Glutamatergic neuron (in vitro differentiated cells): ENCODE data around the gene MSMO1. TPM values are rescaled to one million over a fixed set of nuclear protein-coding genes. Genes with fewer than 3 reads are reported as not detected.

Experiments used
- DNase-seq: peaks from one replicate; pipeline ENCODE4 v3.0.0; 2022
- H3K27ac Mint-ChIP-seq: one replicate; pipeline ENCODE4 v1.8.0; 2020; ENCODE audit warnings: mild to moderate bottlenecking, mixed read lengths, inconsistent platforms; ENCODE audit not compliant: unreplicated experiment
- H3K27me3 Mint-ChIP-seq: one replicate; pipeline ENCODE4 v1.8.0; 2020; ENCODE audit warnings: mild to moderate bottlenecking, moderate library complexity, mixed read lengths, inconsistent platforms; ENCODE audit not compliant: unreplicated experiment
- H3K36me3 Mint-ChIP-seq: one replicate; pipeline ENCODE4 v1.8.0; 2020; ENCODE audit warnings: mild to moderate bottlenecking, mixed read lengths, inconsistent platforms; ENCODE audit not compliant: unreplicated experiment
- H3K4me1 Mint-ChIP-seq: one replicate; pipeline ENCODE4 v1.8.0; 2020; ENCODE audit warnings: mild to moderate bottlenecking, low read depth, mixed read lengths, inconsistent platforms; ENCODE audit not compliant: unreplicated experiment
- H3K4me3 Mint-ChIP-seq: one replicate; pipeline ENCODE4 v1.8.0; 2020; ENCODE audit warnings: mild to moderate bottlenecking, mixed read lengths, inconsistent platforms; ENCODE audit not compliant: unreplicated experiment
- H3K9me3 Mint-ChIP-seq: one replicate; pipeline ENCODE4 v1.8.0; 2020; ENCODE audit warnings: mild to moderate bottlenecking, moderate library complexity, mixed read lengths, inconsistent platforms; ENCODE audit not compliant: unreplicated experiment
- total RNA-seq: library from RNA; stranded (reverse); fragmentation: NEBNext Ultra II Directional; extraction: Animal tissue kit (Norgen Biotek cat#: 25700); gene quantifications from one replicate; pipeline ENCODE4 v1.2.1, GENCODE V29; 2021; ENCODE audit not compliant: unreplicated experiment
- TF ChIP-seq, protein P1 (sequence below): fragments of 200-600 bp; sonication (generic); IDR thresholded peaks from one replicate; pipeline ENCODE4 v1.5.0; 2021; ENCODE audit not compliant: partially characterized antibody, unreplicated experiment

The MSMO1 gene
- total RNA-seq, 1 donor from 2014 or later = 180 TPM

DNA sequence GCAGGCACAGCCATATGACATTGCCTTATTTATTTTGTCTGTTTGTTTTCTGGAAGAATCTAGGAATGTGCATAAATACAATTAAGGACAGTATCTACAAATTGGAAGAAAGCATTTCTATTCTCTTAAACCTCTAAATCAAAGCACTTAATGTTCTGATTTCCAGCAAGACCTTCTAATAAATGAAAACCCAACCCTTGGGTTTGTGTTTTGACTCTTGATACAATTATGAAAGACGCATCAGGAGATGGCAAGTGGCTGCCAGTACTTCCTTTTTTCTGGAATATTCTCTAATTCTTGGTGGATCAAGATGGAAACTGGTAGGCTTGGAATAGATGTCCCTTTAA lies 50.9 kb downstream of the MSMO1 start:
- Mint-ChIP-seq H3K27me3 (peaks cover 7% of the 10 kb centered on the region), H3K36me3 (peaks cover 9% of the 10 kb centered on the region), H3K4me3 (peak overlapping the region; percentile 89), H3K9me3 (peaks cover 16% of the 10 kb centered on the region), H3K4me1 (peaks cover 31% of the 10 kb centered on the region), H3K27ac (peak overlapping the region; percentile 95)
- TF ChIP-seq, protein P1, sequence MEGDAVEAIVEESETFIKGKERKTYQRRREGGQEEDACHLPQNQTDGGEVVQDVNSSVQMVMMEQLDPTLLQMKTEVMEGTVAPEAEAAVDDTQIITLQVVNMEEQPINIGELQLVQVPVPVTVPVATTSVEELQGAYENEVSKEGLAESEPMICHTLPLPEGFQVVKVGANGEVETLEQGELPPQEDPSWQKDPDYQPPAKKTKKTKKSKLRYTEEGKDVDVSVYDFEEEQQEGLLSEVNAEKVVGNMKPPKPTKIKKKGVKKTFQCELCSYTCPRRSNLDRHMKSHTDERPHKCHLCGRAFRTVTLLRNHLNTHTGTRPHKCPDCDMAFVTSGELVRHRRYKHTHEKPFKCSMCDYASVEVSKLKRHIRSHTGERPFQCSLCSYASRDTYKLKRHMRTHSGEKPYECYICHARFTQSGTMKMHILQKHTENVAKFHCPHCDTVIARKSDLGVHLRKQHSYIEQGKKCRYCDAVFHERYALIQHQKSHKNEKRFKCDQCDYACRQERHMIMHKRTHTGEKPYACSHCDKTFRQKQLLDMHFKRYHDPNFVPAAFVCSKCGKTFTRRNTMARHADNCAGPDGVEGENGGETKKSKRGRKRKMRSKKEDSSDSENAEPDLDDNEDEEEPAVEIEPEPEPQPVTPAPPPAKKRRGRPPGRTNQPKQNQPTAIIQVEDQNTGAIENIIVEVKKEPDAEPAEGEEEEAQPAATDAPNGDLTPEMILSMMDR = no peak
- DNase-seq = no peak

DNA sequence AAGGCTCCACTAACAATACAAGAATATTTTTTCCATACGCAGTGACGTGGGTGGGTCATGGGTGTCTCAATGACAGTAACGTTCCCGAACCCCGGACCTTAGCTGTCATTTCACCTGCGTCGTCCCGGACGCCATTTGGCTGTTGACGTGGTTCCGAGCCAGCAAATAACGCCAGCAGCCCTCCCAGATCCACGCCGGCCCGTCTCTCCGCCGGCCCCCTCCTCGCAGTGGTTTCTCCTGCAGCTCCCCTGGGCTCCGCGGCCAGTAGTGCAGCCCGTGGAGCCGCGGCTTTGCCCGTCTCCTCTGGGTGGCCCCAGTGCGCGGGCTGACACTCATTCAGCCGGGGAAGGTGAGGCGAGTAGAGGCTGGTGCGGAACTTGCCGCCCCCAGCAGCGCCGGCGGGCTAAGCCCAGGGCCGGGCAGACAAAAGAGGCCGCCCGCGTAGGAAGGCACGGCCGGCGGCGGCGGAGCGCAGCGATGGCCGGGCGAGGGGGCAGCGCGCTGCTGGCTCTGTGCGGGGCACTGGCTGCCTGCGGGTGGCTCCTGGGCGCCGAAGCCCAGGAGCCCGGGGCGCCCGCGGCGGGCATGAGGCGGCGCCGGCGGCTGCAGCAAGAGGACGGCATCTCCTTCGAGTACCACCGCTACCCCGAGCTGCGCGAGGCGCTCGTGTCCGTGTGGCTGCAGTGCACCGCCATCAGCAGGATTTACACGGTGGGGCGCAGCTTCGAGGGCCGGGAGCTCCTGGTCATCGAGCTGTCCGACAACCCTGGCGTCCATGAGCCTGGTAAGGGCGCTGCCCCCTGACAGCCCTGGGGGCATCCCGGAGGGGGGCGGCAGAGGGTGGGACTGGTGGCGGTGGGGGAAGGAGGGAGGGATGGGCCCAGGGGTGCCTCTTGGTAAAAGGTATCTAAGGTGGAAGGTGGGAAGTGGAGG lies 51.5 kb downstream of the MSMO1 start, which contains the start of gene CPE:
CPE (plus strand) TSS at position 264 of the 933 bp plus-strand sequence; CDS start at position 478, 214 bp downstream.
- peaks cover 7% of the 10 kb centered on the region for H3K27me3 Mint-ChIP-seq
- peaks cover 20% of the 10 kb centered on the region for H3K9me3 Mint-ChIP-seq

DNA sequence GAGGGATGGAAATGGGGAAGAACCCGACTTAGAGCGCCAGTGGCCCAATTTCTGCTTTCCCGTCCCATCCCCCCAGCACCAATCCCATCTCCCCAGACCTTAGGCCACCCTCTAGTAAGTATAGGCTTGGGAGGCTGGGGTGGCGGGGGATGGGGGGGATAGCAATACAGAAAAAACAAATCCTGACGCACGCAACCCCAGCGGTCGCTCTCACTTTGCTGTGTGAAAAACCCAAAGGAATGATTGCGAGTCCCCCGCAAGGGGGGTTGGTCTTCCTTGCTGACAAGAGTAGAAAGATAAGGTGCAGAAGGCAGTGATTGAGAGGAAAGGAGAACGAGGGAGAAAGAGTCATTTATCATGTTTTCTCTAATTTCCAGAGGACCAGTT lies 52.2 kb downstream of the MSMO1 start:
- Mint-ChIP-seq H3K36me3 (peaks cover 1% of the 10 kb centered on the region), H3K9me3 (peaks cover 20% of the 10 kb centered on the region), H3K27me3 (peaks cover 7% of the 10 kb centered on the region), H3K27ac (peak overlapping the region; percentile 82), H3K4me1 (peaks cover 42% of the 10 kb centered on the region), H3K4me3 (peak overlapping the region; percentile 94)
- TF ChIP-seq, protein P1 = no peak
- DNase-seq = peak; percentile 62

More for the DNA sequence above, 51.5 kb downstream of the MSMO1 start, which contains the start of gene CPE:
- H3K36me3 Mint-ChIP-seq = peaks cover 8% of the 10 kb centered on the region
- peak within 1 kb of the TSS; percentile 95 for H3K27ac Mint-ChIP-seq
- H3K4me3 Mint-ChIP-seq = peak within 1 kb of the TSS; percentile 94
- DNase-seq = peak; percentile 88
- peaks cover 36% of the 10 kb centered on the region for H3K4me1 Mint-ChIP-seq
- TF ChIP-seq, protein P1 = peak; percentile 35

DNA sequence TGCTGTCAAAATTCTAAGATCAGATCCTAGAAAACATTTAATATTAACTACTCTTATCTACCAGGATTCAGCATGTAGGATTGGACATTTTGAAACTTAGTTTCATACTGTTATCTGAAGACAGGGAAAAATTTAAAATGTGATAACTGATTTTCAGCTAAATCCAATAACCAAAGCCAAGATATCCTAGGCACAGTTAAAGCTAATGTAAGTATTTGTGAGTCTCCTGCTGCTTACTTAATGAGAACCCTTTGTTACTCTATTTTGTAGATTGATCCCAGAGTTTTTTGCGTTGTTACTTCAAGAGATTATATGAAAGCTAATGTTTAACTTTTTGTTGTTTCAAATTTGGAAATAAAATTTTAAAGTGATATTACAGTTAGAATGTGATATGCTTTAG lies 53.3 kb downstream of the MSMO1 start:
- Mint-ChIP-seq H3K27ac (no peak overlapping the region), H3K4me3 (peak overlapping the region; percentile 94), H3K27me3 (peaks cover 7% of the 10 kb centered on the region), H3K36me3 (no peaks in the 10 kb centered on the region), H3K4me1 (peaks cover 47% of the 10 kb centered on the region), H3K9me3 (peaks cover 16% of the 10 kb centered on the region)
- TF ChIP-seq, protein P1 = no peak
- no peak for DNase-seq
